ENCODE measurements around the gene CCNDBP1. TPM values are rescaled to one million over a fixed set of nuclear protein-coding genes. Genes with fewer than 3 reads are reported as not detected.

CCNDBP1 gene
- total and polyA plus RNA-seq, 4 donors: 60.7 to 90.3 (median 75.7) TPM

DNA sequence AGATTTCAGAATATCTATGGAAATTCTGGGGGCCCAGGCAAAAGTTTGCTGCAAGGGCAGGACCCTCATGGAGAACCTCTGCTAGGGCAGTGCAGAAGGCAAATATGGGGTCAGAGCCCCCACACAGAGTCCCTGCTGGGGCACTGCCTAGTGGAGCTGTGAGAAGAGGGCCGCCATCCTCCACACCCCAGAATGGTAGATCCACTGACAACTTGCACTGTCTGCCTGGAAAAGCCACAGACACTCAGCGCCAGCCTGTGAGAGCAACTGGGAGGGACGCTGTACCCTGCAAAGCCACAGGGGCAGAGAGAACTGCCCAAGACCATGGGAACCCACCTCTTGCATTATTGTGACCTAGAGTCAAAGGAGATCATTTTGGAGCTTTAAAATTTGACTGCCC, 13.8 kb downstream of the CCNDBP1 start:
- Histone ChIP-seq H3K9me3 (ENCODE audit: control insufficient read depth, low read length) (no peaks in the 10 kb centered on the region), H3K4me1 (ENCODE audit: control insufficient read depth in 1 of 2, insufficient read depth in 2 of 2, low read length in 2 of 2) (no peaks in the 10 kb centered on the region), H3K27me3 (ENCODE audit: control insufficient read depth in 1 of 2, insufficient read depth in 2 of 2, low read length in 1 of 2) (no peaks in the 10 kb centered on the region), H3K4me3 (ENCODE audit: low read length in 2 of 2) (no peak overlapping the region), H3K36me3 (ENCODE audit: control insufficient read depth in 1 of 2, insufficient read depth in 2 of 2, low read length in 1 of 2) (peaks cover 0 to 5% of the 10 kb centered on the region in 2 donors), H3K27ac (ENCODE audit: low read depth in 1 of 2, low read length in 2 of 2) (no peak overlapping the region)
- 91 to 96% methylated on average over 3 of the region's 3 CpGs for WGBS, 2 donors
- intact Hi-C loops (cut with DNase I): no loop called here
- DNase-seq (no peak), ATAC-seq (ENCODE audit: low FRiP score) (no peak)

DNA sequence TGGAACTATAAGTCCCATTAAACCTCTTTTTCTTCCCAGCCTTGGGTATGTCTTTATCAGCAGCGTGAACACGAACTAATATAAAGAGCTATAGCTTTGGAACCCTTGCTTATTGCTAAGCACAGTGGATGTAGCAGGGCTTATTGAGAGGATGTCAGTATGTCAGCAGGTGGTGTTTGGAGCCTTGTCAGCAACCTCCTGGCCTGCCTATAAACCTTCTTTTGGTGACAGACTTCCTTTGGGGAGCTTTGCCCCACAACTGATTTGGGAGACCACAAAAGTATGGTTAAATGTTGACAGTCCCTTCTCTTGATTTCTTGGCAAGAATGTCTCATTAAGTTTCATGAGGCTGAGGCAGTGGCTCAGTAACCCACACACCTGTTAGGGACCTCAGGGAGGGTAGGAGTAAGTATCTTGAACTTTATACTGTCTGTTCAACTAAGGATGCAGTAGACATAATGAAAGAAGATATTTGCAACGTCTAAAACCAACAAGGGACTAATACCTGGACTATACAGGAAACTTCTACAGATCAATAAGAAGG, 14.8 kb downstream of the CCNDBP1 start:
- DNase-seq (no peak), ATAC-seq (ENCODE audit: low FRiP score) (no peak)
- intact Hi-C loops (cut with DNase I): no loop called here
- Histone ChIP-seq H3K4me3 (ENCODE audit: low read length in 2 of 2) (no peak overlapping the region), H3K36me3 (ENCODE audit: control insufficient read depth in 1 of 2, insufficient read depth in 2 of 2, low read length in 1 of 2) (peaks cover 0 to 5% of the 10 kb centered on the region in 2 donors), H3K27me3 (ENCODE audit: control insufficient read depth in 1 of 2, insufficient read depth in 2 of 2, low read length in 1 of 2) (no peaks in the 10 kb centered on the region), H3K9me3 (ENCODE audit: control insufficient read depth, low read length) (no peaks in the 10 kb centered on the region), H3K4me1 (ENCODE audit: control insufficient read depth in 1 of 2, insufficient read depth in 2 of 2, low read length in 2 of 2) (no peaks in the 10 kb centered on the region), H3K27ac (ENCODE audit: low read depth in 1 of 2, low read length in 2 of 2) (no peak overlapping the region)
- 85 to 89% methylated on average over 3 of the region's 3 CpGs for WGBS, 2 donors

DNA sequence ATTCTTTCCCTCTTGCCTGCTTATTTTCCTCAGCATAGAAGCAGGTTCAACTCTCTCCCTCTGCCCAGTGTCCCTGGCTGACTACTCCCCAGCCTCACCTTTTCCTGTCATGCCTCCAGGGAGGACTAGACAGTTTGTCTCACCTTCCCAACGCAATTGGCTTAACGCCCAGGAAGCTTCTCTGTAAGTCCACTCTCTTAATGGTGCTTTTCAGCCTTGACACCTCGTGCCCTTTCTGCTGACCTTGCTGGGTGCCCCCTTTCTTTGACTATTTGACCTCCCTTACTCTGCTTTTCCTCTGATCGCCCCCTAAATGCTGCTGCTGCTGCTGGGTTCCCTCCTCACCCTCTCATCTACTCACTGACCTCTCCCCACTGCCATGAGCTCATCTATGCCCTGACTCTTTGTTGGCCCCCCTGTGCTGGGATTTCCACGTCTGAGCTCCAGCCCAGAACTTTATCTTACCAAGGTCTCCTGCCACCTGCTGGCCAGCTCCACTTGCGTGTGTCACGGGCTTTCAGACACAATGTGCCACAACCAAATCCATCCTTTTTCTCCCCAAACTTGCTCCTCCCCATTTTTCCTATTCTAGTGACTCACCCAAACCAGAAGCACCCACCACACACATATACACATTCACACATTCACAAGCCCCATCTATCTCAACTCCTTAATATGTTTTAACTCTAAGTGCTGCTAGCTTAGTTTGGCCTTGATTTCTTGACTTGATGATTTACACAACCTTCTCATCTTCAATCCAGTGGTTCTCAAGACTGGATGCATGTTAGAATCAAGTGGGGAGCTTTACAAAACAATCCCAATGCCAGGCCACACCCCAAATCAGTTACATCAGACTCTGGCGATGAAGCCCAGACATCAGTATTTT, 19.1 kb downstream of the CCNDBP1 start:
- Histone ChIP-seq H3K27me3 (ENCODE audit: control insufficient read depth in 1 of 2, insufficient read depth in 2 of 2, low read length in 1 of 2) (no peaks in the 10 kb centered on the region), H3K4me3 (ENCODE audit: low read length in 2 of 2) (no peak overlapping the region), H3K4me1 (ENCODE audit: control insufficient read depth in 1 of 2, insufficient read depth in 2 of 2, low read length in 2 of 2) (no peaks in the 10 kb centered on the region), H3K36me3 (ENCODE audit: control insufficient read depth in 1 of 2, insufficient read depth in 2 of 2, low read length in 1 of 2) (no peaks in the 10 kb centered on the region), H3K27ac (ENCODE audit: low read depth in 1 of 2, low read length in 2 of 2) (no peak overlapping the region), H3K9me3 (ENCODE audit: control insufficient read depth, low read length) (no peaks in the 10 kb centered on the region)
- 34 to 36% methylated on average over 8 of the region's 8 CpGs for WGBS, 2 donors
- intact Hi-C loops (cut with DNase I): no loop called here
- DNase-seq: peak in 1 of 2 donors; percentile 86
- ATAC-seq (ENCODE audit: low FRiP score): no peak

DNA sequence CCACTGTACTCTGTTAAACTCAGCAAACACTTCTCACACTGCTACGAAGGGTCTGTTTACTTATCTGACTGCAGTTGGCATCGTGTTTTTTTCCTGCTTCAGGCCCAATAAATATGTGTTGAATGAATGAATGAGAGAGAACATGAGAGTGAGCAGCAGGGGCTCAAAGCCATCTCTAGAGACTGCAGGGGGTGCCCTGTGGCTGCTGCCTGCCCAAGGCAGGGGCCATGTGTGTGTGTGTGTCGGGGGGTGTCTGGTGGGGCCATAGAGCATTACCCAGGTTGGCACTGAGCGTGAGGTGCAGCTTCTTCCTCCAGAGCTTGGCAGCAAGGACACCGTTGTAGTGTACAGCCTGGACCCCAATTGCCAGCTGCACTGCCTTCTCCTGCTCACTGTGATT, 20.9 kb downstream of the CCNDBP1 start:
- Histone ChIP-seq H3K4me3 (ENCODE audit: low read length in 2 of 2) (no peak overlapping the region), H3K4me1 (ENCODE audit: control insufficient read depth in 1 of 2, insufficient read depth in 2 of 2, low read length in 2 of 2) (no peaks in the 10 kb centered on the region), H3K27me3 (ENCODE audit: control insufficient read depth in 1 of 2, insufficient read depth in 2 of 2, low read length in 1 of 2) (no peaks in the 10 kb centered on the region), H3K27ac (ENCODE audit: low read depth in 1 of 2, low read length in 2 of 2) (no peak overlapping the region), H3K36me3 (ENCODE audit: control insufficient read depth in 1 of 2, insufficient read depth in 2 of 2, low read length in 1 of 2) (no peaks in the 10 kb centered on the region), H3K9me3 (ENCODE audit: control insufficient read depth, low read length) (no peaks in the 10 kb centered on the region)
- no peak for DNase-seq
- ATAC-seq (ENCODE audit: low FRiP score): no peak
- 85 to 86% methylated on average over 5 of the region's 5 CpGs for WGBS, 2 donors
- intact Hi-C loops (cut with DNase I): no loop called here

DNA sequence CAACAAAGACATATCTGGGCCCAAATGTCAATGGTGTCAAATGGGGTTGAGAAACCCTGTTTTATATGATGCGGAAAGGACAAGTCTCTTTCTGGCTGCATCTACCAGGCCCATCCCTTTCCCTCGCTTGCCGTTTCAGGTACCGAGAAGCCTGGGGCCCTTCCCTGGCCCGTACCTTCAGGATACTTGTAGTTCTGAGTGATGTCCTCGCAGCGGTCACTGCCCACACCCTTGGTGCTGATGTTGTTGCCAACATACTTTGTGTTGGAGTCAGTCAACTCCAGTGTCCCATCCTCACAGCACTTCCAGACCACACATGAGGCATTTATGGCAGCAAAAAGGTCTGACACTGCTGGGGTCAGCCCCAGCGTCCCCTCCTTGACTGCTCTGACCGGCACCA, 21.8 kb downstream of the CCNDBP1 start:
- WGBS, 2 donors: 92 to 93% methylated on average over 9 of the region's 9 CpGs
- intact Hi-C loops (cut with DNase I): no loop called here

DNA sequence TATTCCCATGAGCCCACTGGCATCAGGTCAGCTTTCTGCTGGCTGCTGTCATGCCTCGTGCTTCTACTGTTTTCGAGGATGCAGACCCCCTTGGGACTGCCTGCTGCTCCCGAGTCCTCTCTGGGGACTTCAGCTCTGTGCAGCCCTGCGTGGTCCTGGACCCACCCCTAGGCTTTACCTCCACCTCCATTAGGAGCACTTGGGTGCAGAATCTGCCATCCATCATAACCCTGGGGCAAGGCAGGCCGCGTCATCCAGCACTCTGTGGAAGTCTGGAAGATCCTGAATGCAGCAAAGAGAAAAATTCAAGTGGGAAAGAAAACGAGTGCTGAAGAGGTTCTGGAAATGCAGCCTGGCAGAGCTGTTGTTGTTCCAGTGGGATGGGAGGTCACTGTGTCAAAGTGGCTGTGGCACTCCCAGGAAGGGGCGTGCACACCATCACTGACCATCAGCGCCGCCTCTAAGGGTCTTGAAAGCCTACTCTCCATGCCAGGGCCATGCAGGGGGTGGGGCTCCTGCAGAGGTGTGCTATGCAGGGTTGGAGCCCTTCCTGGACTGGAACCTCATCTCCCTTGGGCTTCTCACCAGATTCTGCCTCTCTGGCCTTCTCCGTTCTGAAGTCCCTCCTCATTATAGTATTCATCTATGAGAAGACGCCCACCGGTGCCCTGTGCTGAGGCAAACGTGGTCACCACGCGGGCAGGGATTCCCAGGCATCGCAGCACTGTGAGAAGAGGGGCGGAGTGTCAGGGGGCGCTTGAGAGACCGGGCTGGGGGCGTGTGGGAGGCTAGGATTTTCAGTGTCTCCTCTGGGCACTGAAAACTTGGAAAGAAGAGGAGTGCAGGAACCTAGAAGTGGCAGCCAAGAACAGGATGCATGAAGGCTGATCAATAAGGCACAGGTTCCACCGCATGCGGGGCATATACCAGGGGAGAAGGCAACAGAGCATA, 23.1 kb downstream of the CCNDBP1 start:
- Histone ChIP-seq H3K27ac (ENCODE audit: low read depth in 1 of 2, low read length in 2 of 2) (no peak overlapping the region), H3K4me3 (ENCODE audit: low read length in 2 of 2) (no peak overlapping the region), H3K4me1 (ENCODE audit: control insufficient read depth in 1 of 2, insufficient read depth in 2 of 2, low read length in 2 of 2) (no peaks in the 10 kb centered on the region), H3K27me3 (ENCODE audit: control insufficient read depth in 1 of 2, insufficient read depth in 2 of 2, low read length in 1 of 2) (no peaks in the 10 kb centered on the region), H3K9me3 (ENCODE audit: control insufficient read depth, low read length) (no peaks in the 10 kb centered on the region), H3K36me3 (ENCODE audit: control insufficient read depth in 1 of 2, insufficient read depth in 2 of 2, low read length in 1 of 2) (no peaks in the 10 kb centered on the region)
- DNase-seq: no peak
- 59 to 62% methylated on average over 23 of the region's 23 CpGs for WGBS, 2 donors
- intact Hi-C loops (cut with DNase I): no loop called here
- no peak for ATAC-seq (ENCODE audit: low FRiP score)

More for the DNA sequence above, 21.8 kb downstream of the CCNDBP1 start:
- H3K4me3 ChIP-seq (ENCODE audit: low read length in 2 of 2): no peak overlapping the region
- no peak for DNase-seq
- ATAC-seq (ENCODE audit: low FRiP score): no peak
- H3K27me3 ChIP-seq (ENCODE audit: control insufficient read depth in 1 of 2, insufficient read depth in 2 of 2, low read length in 1 of 2): no peaks in the 10 kb centered on the region
- no peak overlapping the region for H3K27ac ChIP-seq (ENCODE audit: low read depth in 1 of 2, low read length in 2 of 2)
- H3K9me3 ChIP-seq (ENCODE audit: control insufficient read depth, low read length): no peaks in the 10 kb centered on the region
- no peaks in the 10 kb centered on the region for H3K4me1 ChIP-seq (ENCODE audit: control insufficient read depth in 1 of 2, insufficient read depth in 2 of 2, low read length in 2 of 2)
- H3K36me3 ChIP-seq (ENCODE audit: control insufficient read depth in 1 of 2, insufficient read depth in 2 of 2, low read length in 1 of 2): no peaks in the 10 kb centered on the region

DNA sequence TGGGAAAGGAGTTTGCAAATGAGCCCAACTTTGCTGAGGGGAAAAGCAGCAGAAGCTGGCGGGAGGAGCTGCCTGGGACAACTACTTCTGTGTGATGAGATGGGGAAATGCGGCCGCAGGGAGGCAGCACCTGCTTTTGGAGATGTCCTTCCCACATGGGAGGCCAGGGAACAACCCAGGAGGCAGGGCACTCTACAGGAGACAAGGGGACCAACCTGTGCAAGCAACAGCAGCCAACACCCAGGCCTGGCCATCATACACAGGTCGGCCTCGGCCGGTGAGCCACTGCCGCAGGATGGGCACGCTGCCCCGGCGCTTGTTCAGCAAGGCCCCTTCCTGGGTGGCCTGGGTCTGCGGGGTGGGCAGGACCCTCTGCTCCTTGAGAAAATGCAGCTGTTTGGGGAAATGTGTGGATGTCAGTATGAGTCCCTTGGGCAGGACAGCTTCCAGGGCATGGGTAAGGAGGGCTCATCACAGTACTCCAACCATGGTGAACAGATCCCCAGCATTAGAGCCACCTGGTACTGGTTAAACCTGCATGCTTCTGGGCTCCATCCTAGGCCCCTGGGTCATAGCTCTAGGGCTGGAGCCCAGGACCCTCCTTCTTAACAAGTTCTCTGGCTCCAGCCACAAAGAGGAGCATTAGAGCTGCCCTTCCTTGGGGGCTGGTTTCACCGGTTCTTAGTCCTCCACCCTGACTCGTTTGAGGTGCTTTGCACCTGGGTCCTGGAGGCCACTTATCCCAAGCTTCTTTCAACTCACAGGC, 24.0 kb downstream of the CCNDBP1 start:
- no peaks in the 10 kb centered on the region for H3K27me3 ChIP-seq (ENCODE audit: control insufficient read depth in 1 of 2, insufficient read depth in 2 of 2, low read length in 1 of 2)
- DNase-seq (no peak), ATAC-seq (ENCODE audit: low FRiP score) (no peak)
- H3K4me1 ChIP-seq (ENCODE audit: control insufficient read depth in 1 of 2, insufficient read depth in 2 of 2, low read length in 2 of 2): no peaks in the 10 kb centered on the region
- no peak overlapping the region for H3K27ac ChIP-seq (ENCODE audit: low read depth in 1 of 2, low read length in 2 of 2)
- no peak overlapping the region for H3K4me3 ChIP-seq (ENCODE audit: low read length in 2 of 2)
- WGBS, 2 donors: 74 to 79% methylated on average over 13 of the region's 13 CpGs
- no peaks in the 10 kb centered on the region for H3K36me3 ChIP-seq (ENCODE audit: control insufficient read depth in 1 of 2, insufficient read depth in 2 of 2, low read length in 1 of 2)
- no peaks in the 10 kb centered on the region for H3K9me3 ChIP-seq (ENCODE audit: control insufficient read depth, low read length)
- intact Hi-C loops (cut with DNase I): no loop called here

DNA sequence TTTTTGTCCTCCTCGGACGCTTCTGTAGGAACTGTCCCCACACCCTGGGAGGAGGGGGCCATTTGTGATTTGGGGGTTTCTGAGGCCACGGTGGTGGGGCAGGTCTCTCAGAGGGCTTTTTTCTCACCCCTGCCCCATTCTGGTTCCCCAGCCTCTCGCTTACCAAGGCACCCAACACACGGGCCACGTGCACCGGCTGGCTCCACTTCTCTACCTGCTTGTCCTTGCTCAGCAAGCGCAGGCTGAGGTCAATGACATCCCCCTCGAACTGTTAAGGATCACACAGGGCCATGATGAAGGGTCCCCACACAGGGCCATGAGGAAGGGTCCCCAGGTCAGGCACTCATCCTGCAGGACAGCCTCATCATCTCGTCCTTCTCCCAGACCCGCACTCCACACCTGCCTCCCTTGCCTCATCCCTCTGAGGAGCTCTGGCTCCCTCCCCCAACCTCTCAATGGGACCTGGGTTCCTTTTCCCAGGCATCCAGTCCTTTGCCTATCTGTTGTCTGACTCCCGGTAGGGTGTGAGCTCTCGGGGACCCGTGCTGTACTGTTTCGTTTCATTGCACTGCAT, 25.1 kb downstream of the CCNDBP1 start:
- 86 to 87% methylated on average over 15 of the region's 15 CpGs for WGBS, 2 donors
- H3K4me3 ChIP-seq (ENCODE audit: low read length in 2 of 2): no peak overlapping the region
- H3K27me3 ChIP-seq (ENCODE audit: control insufficient read depth in 1 of 2, insufficient read depth in 2 of 2, low read length in 1 of 2): no peaks in the 10 kb centered on the region
- no peaks in the 10 kb centered on the region for H3K4me1 ChIP-seq (ENCODE audit: control insufficient read depth in 1 of 2, insufficient read depth in 2 of 2, low read length in 2 of 2)
- intact Hi-C loops (cut with DNase I): no loop called here
- H3K27ac ChIP-seq (ENCODE audit: low read depth in 1 of 2, low read length in 2 of 2): no peak overlapping the region
- no peaks in the 10 kb centered on the region for H3K36me3 ChIP-seq (ENCODE audit: control insufficient read depth in 1 of 2, insufficient read depth in 2 of 2, low read length in 1 of 2)
- no peak for DNase-seq
- no peak for ATAC-seq (ENCODE audit: low FRiP score)
- no peaks in the 10 kb centered on the region for H3K9me3 ChIP-seq (ENCODE audit: control insufficient read depth, low read length)

Data from aorta (tissue), 5 donors.